Lung (tissue), 12 donors: ENCODE results near the gene JAG2. TPM values are rescaled to one million over a fixed set of nuclear protein-coding genes. Genes with fewer than 3 reads are reported as not detected.

Source experiments
- ATAC-seq: fragments of 200-7000 bp; cut with Tn5 transposase; one replicate; pipeline ENCODE4 v1.9.1; 2020; ENCODE audit warnings: moderate number of reproducible peaks; ENCODE audit not compliant: insufficient read depth, low FRiP score
- DNase-seq, 3 donors: peaks; one replicate each; pipeline ENCODE4 v3.0.0-alpha.2; 2013 to 2017
- H3K27ac ChIP-seq, 2 donors: one replicate each; pipeline ENCODE4 v1.5.1; 2013; ENCODE audit warnings: mild to moderate bottlenecking in 2 of 2, moderate library complexity in 2 of 2, control low read depth in 1 of 2, inconsistent platforms in 1 of 2, low read depth in 1 of 2, low read length in 1 of 2
- H3K27me3 ChIP-seq, 3 donors: one replicate each; pipeline ENCODE4 v1.5.1; 2013; ENCODE audit warnings: low read length in 2 of 3; ENCODE audit not compliant: control insufficient read depth in 3 of 3, insufficient read depth in 3 of 3
- H3K36me3 ChIP-seq, 4 donors: one replicate each; pipeline ENCODE4 v1.5.1; 2013; ENCODE audit warnings: low read length in 4 of 4, mild to moderate bottlenecking in 1 of 4, moderate library complexity in 1 of 4; ENCODE audit not compliant: control insufficient read depth in 4 of 4, insufficient read depth in 4 of 4
- H3K4me1 ChIP-seq, 5 donors: one replicate each; pipeline ENCODE4 v1.5.1; 2013; ENCODE audit warnings: low read length in 5 of 5, mild to moderate bottlenecking in 2 of 5, moderate library complexity in 1 of 5; ENCODE audit not compliant: control insufficient read depth in 5 of 5, insufficient read depth in 5 of 5
- H3K4me3 ChIP-seq: one replicate; pipeline ENCODE4 v1.5.1; 2013; ENCODE audit warnings: mild to moderate bottlenecking, control low read depth, moderate library complexity
- H3K9ac ChIP-seq, 2 donors: one replicate each; pipeline ENCODE4 v1.5.1; 2013; ENCODE audit warnings: low read length in 2 of 2, control low read depth in 1 of 2; ENCODE audit not compliant: insufficient read depth in 1 of 2
- H3K9me3 ChIP-seq, 4 donors: one replicate each; pipeline ENCODE4 v1.5.1; 2013; ENCODE audit warnings: low read length in 3 of 4, mild to moderate bottlenecking in 1 of 4, moderate library complexity in 1 of 4; ENCODE audit not compliant: control insufficient read depth in 4 of 4, insufficient read depth in 3 of 4
- WGBS, 2 donors: extraction: QIAGEN DNeasy Blood & Tissue Kit; methylation state at CpG; one replicate each; pipeline ENCODE4 v1.1.7; 2013; 5-methylcytosine and 5-hydroxymethylcytosine counted together
- polyA plus RNA-seq, 2 donors: library from polyadenylated mRNA; stranded (reverse); fragments of 200-250 nt; gene quantifications; one replicate each; pipeline ENCODE4 v1.2.1, GENCODE V29; 2013
- total RNA-seq, 2 donors: library from RNA; depleted of rRNA in 1 of 2; stranded (reverse); fragments of >200 nt in 1 of 2; gene quantifications; one replicate each; pipeline ENCODE4 v1.2.1, GENCODE V29; 2014 to 2021
- TF ChIP-seq, protein P1 (sequence below): IDR thresholded peaks from 2 replicates; pipeline ENCODE4 v1.5.1; 2012; ENCODE audit warnings: mild to moderate bottlenecking; ENCODE audit errors: control extremely low read depth, extremely low read depth
- donor health status: control.
- donor health status: control.
- donor health status: Bipolar disorder and iron deficiency.
- donor health status: healthy.
- donor health status: DM: yes; HTN: yes; CAD: no.

JAG2 gene
- total and polyA plus RNA-seq, 4 donors = 14.1 to 35.1 (median 27.8) TPM

DNA sequence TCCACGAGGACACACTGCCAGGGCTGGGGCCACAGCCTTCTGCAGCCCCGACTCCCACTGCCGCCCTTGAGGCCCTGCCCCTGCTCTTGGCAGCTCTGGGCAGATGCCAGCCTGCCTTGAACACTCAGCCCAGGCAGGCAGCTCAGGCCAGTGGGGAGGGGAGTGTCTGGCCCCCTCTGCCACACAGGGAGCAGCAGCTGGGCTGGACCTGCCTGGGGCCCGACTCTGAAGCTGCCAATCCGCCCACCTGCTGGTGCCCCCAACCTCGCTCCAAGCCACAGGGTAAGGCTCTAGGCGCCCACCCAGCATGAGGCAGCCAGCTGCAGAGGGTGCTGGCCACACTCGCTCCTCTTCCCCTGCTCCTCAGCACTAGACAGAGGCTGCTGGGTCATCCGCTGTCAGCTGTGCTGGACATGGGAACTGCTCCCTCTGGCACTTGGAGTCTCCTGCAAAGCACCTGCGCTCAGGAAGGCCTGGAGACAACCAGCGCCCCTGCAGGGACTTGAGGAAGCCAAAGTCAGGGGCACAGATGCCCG is 37.2 kb upstream of the JAG2 start:
- Histone ChIP-seq H3K4me1 (peaks cover 0 to 17% (median 8%) of the 10 kb centered on the region in 5 donors), H3K27me3 (peaks cover 0 to 4% (median 0%) of the 10 kb centered on the region in 3 donors), H3K27ac (peak overlapping the region in 1 of 2 donors; percentile 39), H3K9ac (no peak overlapping the region), H3K9me3 (no peaks in the 10 kb centered on the region), H3K4me3 (no peak overlapping the region), H3K36me3 (peaks cover 0 to 14% (median 3%) of the 10 kb centered on the region in 4 donors)
- no peak for ATAC-seq
- TF ChIP-seq, protein P1, sequence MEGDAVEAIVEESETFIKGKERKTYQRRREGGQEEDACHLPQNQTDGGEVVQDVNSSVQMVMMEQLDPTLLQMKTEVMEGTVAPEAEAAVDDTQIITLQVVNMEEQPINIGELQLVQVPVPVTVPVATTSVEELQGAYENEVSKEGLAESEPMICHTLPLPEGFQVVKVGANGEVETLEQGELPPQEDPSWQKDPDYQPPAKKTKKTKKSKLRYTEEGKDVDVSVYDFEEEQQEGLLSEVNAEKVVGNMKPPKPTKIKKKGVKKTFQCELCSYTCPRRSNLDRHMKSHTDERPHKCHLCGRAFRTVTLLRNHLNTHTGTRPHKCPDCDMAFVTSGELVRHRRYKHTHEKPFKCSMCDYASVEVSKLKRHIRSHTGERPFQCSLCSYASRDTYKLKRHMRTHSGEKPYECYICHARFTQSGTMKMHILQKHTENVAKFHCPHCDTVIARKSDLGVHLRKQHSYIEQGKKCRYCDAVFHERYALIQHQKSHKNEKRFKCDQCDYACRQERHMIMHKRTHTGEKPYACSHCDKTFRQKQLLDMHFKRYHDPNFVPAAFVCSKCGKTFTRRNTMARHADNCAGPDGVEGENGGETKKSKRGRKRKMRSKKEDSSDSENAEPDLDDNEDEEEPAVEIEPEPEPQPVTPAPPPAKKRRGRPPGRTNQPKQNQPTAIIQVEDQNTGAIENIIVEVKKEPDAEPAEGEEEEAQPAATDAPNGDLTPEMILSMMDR = no peak
- no peak for DNase-seq
- 48 to 65% methylated on average over 12 of the region's 12 CpGs for WGBS, 2 donors

DNA sequence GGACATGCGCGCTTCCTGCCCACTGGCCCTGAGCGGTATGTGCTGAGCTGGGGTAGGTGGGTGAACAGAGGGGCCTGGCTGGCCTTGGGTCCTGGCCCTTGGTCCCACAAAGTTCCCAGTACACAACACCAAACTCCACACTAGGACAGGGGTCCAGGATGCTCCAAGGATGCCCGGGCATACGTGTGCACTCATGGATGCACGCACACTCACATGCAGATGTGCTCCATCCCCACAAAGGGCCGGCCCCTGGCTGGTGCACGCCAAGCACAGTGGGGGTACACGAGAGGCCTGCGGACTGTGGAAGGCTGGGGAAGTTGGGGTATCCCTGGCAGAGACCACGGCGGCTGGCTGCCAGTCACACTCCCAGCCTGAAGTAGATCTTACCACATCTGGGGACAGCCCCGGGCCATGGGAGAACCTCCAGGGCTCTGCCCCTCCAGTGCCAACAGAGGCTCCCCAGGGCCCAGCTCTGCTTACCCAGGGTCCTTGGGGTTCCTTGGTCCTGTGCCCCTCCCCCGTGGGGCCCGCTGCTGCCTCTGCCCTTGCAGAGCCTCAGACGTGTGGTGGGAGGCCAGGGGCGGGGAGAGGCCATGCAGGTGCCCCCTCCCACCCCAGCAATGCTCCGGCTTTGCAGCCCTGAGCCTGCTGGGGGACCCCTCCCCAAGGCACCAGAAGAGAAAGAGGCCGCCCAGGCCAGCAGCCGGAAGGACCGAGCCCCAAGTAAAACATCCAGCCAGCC is 36.5 kb upstream of the JAG2 start:
- peaks cover 0 to 4% (median 3%) of the 10 kb centered on the region in 3 donors for H3K27me3 ChIP-seq
- H3K27ac ChIP-seq = peak overlapping the region in 1 of 2 donors; percentile 45
- H3K4me3 ChIP-seq = no peak overlapping the region
- no peak for ATAC-seq
- no peak overlapping the region for H3K9ac ChIP-seq
- DNase-seq = no peak
- H3K4me1 ChIP-seq = peaks cover 0 to 17% (median 8%) of the 10 kb centered on the region in 5 donors
- 49 to 61% methylated on average over 21 of the region's 21 CpGs for WGBS, 2 donors
- peaks cover 0 to 12% (median 1%) of the 10 kb centered on the region in 4 donors for H3K36me3 ChIP-seq
- TF ChIP-seq, protein P1 = no peak
- H3K9me3 ChIP-seq = no peaks in the 10 kb centered on the region

DNA sequence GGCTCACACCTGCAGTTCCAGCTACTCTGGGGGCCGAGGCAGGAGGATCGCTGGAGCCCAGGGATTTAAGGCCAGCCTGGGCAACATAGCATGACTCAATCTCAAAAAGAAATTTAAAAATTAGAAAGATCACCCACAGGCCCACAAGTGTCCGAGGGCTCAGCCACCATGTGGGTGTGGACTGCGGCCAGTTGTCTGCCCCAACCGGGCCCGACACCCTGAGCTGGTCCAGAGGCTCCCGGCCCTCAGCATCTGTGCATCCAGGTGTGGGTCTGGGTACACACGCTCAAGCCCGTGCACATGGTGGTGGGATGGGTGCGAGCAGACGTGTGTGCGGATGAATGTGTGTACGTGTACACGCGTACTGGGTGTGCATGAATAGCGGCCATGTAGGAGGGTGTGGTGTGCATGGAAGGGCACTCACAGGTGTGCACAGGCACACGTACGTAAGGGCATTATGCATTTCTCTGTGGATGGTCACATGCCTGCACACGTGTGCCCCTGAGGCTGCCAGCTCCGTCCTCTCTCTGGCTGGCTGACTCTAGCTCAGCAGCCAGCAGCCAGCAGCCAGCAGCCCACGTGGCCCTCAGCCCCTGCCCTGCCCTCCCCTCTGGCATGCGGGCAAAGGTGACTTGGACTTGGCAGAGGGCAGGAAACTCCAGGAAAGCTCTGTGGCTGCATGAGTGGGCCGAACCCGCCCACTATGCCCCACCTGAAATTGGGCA is 35.8 kb upstream of the JAG2 start:
- H3K36me3 ChIP-seq = peaks cover 0 to 4% (median 0%) of the 10 kb centered on the region in 4 donors
- no peak overlapping the region for H3K4me3 ChIP-seq
- ATAC-seq (peak; percentile 23), DNase-seq (no peak)
- H3K9me3 ChIP-seq = no peaks in the 10 kb centered on the region
- 57 to 60% methylated on average over 24 of the region's 24 CpGs for WGBS, 2 donors
- peaks cover 0 to 19% (median 8%) of the 10 kb centered on the region in 5 donors for H3K4me1 ChIP-seq
- H3K27me3 ChIP-seq = peaks cover 0 to 7% (median 6%) of the 10 kb centered on the region in 3 donors
- H3K9ac ChIP-seq = no peak overlapping the region
- TF ChIP-seq, protein P1 = no peak
- H3K27ac ChIP-seq = peak overlapping the region in 1 of 2 donors; percentile 45
